ENCODE measurements around the gene TRERF1. TPM values are rescaled to one million over a fixed set of nuclear protein-coding genes. Genes with fewer than 3 reads are reported as not detected.

The TRERF1 gene
- total and polyA plus RNA-seq, 2 experiments from 2014 or later, result 11.2 to 20.6 TPM

GRCh38 chr6:42297661-42298060, 154.1 kb downstream of the TRERF1 start:
- peaks cover 4% of the 10 kb centered on the region for H3K27me3 Mint-ChIP-seq (ENCODE audit: insufficient read depth, low read depth, poor library complexity)
- no peak for DNase-seq (ENCODE audit: low spot score)
- Histone ChIP-seq H4K20me1 (replicated peaks; ENCODE audit: insufficient read depth) (no peaks in the 10 kb centered on the region; the same call in 1 of the 2 replicates), H3K36me3 (ENCODE audit: insufficient read depth) (peaks cover 2% of the 10 kb centered on the region; the same call in 1 of the 2 replicates), H3K9me2 (ENCODE audit: insufficient read depth) (0 out of 2 replicates have a peak, but pooled peaks cover 5% of the 10 kb centered on the region), H3K79me2 (replicated peaks; ENCODE audit: insufficient read depth) (peaks cover 37% of the 10 kb centered on the region), H3K27me3 (ENCODE audit: insufficient read depth) (no peaks in the 10 kb centered on the region), H3K4me2 (no peak overlapping the region), H3F3A (replicated peaks; ENCODE audit: low read depth) (no peaks in the 10 kb centered on the region), H3K4me1 (ENCODE audit: insufficient read depth) (peaks cover 16% of the 10 kb centered on the region), H2AFZ (no peak overlapping the region), H3K27ac (ENCODE audit: low read depth) (no peak overlapping the region), H3K4me3 (no peak overlapping the region)
- TF ChIP-seq POLR2AphosphoS5 (IDR thresholded peaks at IDR 0.05; ENCODE audit: low read depth), result no peak
- no peak for TF ChIP-seq STAT1 (IDR thresholded peaks at IDR 0.05; ENCODE audit: unreplicated experiment)
- no peak for TF ChIP-seq CTCF (conservative IDR thresholded peaks at IDR 0.05; ENCODE audit: low read depth in 2 of 2)
- TF ChIP-seq NANOG (IDR thresholded peaks at IDR 0.05; ENCODE audit: borderline replicate concordance), result no peak
- TF ChIP-seq CREB1 (CRISPR knock-in tag; IDR thresholded peaks at IDR 0.05; ENCODE audit: low read depth), result no peak
- TF ChIP-seq EZH2phosphoT487 (IDR thresholded peaks at IDR 0.05; ENCODE audit: unreplicated experiment), result no peak
- TF ChIP-seq, protein P1, sequence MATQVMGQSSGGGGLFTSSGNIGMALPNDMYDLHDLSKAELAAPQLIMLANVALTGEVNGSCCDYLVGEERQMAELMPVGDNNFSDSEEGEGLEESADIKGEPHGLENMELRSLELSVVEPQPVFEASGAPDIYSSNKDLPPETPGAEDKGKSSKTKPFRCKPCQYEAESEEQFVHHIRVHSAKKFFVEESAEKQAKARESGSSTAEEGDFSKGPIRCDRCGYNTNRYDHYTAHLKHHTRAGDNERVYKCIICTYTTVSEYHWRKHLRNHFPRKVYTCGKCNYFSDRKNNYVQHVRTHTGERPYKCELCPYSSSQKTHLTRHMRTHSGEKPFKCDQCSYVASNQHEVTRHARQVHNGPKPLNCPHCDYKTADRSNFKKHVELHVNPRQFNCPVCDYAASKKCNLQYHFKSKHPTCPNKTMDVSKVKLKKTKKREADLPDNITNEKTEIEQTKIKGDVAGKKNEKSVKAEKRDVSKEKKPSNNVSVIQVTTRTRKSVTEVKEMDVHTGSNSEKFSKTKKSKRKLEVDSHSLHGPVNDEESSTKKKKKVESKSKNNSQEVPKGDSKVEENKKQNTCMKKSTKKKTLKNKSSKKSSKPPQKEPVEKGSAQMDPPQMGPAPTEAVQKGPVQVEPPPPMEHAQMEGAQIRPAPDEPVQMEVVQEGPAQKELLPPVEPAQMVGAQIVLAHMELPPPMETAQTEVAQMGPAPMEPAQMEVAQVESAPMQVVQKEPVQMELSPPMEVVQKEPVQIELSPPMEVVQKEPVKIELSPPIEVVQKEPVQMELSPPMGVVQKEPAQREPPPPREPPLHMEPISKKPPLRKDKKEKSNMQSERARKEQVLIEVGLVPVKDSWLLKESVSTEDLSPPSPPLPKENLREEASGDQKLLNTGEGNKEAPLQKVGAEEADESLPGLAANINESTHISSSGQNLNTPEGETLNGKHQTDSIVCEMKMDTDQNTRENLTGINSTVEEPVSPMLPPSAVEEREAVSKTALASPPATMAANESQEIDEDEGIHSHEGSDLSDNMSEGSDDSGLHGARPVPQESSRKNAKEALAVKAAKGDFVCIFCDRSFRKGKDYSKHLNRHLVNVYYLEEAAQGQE (IDR thresholded peaks at IDR 0.05; ENCODE audit: unreplicated experiment), result no peak
- TF ChIP-seq ZNF462 (CRISPR knock-in tag; IDR thresholded peaks at IDR 0.05), result no peak
- no peak for TF ChIP-seq ZNF114 (CRISPR knock-in tag; IDR thresholded peaks at IDR 0.05)
- TF ChIP-seq JUNB (IDR thresholded peaks at IDR 0.05; ENCODE audit: unreplicated experiment), result no peak
- no peak for TF ChIP-seq ETS1 (IDR thresholded peaks at IDR 0.05)
- no peak for TF ChIP-seq EZH2 (IDR thresholded peaks at IDR 0.05; ENCODE audit: low read depth, unreplicated experiment)
- TF ChIP-seq ZNF331 (CRISPR knock-in tag; IDR thresholded peaks at IDR 0.05; ENCODE audit: low read depth), result no peak
- no peak overlapping the region for H3K4me3 Mint-ChIP-seq
- peaks cover 36% of the 10 kb centered on the region for H3K36me3 Mint-ChIP-seq (ENCODE audit: low read depth)
- peaks cover 14% of the 10 kb centered on the region for H3K4me1 Mint-ChIP-seq
- no peaks in the 10 kb centered on the region for H3K9me3 Mint-ChIP-seq
- no peak overlapping the region for H3K27ac Mint-ChIP-seq
- no peak for ATAC-seq

Data from GM23338 (cell line).